ENCODE results near the gene COX6B2.

DNA sequence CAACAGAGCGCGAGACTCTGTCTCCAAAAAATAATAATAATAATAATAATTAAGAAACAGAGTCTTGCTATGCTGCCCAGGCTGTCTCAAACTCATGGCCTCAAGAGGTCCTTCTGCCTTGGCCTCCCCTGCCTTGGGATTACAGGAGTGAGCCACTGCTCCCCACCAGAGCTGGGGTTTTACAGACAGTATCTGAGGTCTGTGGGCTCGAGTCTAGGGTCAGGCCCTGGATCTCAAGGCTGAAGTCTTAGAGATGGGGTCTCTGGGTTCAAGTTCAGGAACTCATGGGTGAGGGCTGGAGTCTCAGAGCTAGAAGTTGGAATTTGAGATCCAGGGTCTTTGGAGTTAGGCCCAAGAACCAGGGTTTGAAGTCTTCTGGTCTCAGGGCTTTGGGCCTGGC, 12.3 kb upstream of the COX6B2 start:
- TF ChIP-seq, protein P1, sequence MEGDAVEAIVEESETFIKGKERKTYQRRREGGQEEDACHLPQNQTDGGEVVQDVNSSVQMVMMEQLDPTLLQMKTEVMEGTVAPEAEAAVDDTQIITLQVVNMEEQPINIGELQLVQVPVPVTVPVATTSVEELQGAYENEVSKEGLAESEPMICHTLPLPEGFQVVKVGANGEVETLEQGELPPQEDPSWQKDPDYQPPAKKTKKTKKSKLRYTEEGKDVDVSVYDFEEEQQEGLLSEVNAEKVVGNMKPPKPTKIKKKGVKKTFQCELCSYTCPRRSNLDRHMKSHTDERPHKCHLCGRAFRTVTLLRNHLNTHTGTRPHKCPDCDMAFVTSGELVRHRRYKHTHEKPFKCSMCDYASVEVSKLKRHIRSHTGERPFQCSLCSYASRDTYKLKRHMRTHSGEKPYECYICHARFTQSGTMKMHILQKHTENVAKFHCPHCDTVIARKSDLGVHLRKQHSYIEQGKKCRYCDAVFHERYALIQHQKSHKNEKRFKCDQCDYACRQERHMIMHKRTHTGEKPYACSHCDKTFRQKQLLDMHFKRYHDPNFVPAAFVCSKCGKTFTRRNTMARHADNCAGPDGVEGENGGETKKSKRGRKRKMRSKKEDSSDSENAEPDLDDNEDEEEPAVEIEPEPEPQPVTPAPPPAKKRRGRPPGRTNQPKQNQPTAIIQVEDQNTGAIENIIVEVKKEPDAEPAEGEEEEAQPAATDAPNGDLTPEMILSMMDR (IDR thresholded peaks at IDR 0.05; ENCODE audit: low read depth, low read length, missing input control) = no peak
- TF ChIP-seq SP1 (IDR thresholded peaks at IDR 0.05) (no peak), TAF1 (conservative IDR thresholded peaks at IDR 0.05) (no peak), JUND (IDR thresholded peaks at IDR 0.05) (no peak), FOXA1 (IDR thresholded peaks at IDR 0.05) (no peak), GABPA (IDR thresholded peaks at IDR 0.05 in 1 of 2, conservative IDR thresholded peaks at IDR 0.05 in 1 of 2) (no peak)
